Measurements from ENCODE around the gene LRRC55.
A peak's percentile ranks its signal among the peaks of the same experiment; 100 is the strongest.

The LRRC55 gene

GRCh38 chr11:57190548-57190947, 8.8 kb downstream of the LRRC55 start:
- H3K36me3 ChIP-seq (replicated peaks in 1 of 2; ENCODE audit: control insufficient read depth in 2 of 2, insufficient read depth in 2 of 2, low read length in 2 of 2), result peaks cover 4 to 14% of the 10 kb centered on the region in 2 donors
- no CpG with 5 or more reads among the region's 4 CpGs for WGBS, 2 donors (ENCODE audit: extremely low coverage in 2 of 2, insufficient read length in 2 of 2, insufficient replicate concordance in 1 of 2)

GRCh38 chr11:57191311-57192219, 9.8 kb downstream of the LRRC55 start:
- WGBS, 2 donors (ENCODE audit: extremely low coverage in 2 of 2, insufficient read length in 2 of 2, insufficient replicate concordance in 1 of 2), result no CpG with 5 or more reads among the region's 9 CpGs
- H3K27ac ChIP-seq (replicated peaks; ENCODE audit: low read length), result no peak overlapping the region

More at GRCh38 chr11:57190548-57190947, 8.8 kb downstream of the LRRC55 start:
- no peak overlapping the region for H4K91ac ChIP-seq (ENCODE audit: low read depth, low read length, poor library complexity)
- H3K4me3 ChIP-seq (ENCODE audit: low read length in 2 of 2), result no peak overlapping the region
- H3K9ac ChIP-seq (ENCODE audit: low read depth, low read length, poor library complexity), result no peak overlapping the region
- no peak overlapping the region for H3K14ac ChIP-seq (ENCODE audit: low read length)
- H3K4me2 ChIP-seq (ENCODE audit: insufficient read depth, low read length, poor library complexity, severe bottlenecking), result no peak overlapping the region
- no peak overlapping the region for H2AFZ ChIP-seq (ENCODE audit: low read length)
- no peak overlapping the region for H3K4ac ChIP-seq (ENCODE audit: low read length)
- no peaks in the 10 kb centered on the region for H3K79me1 ChIP-seq (ENCODE audit: low read depth, low read length)
- H2AK5ac ChIP-seq (ENCODE audit: low read depth, low read length), result no peak overlapping the region
- H3K9me3 ChIP-seq (replicated peaks in 1 of 2; ENCODE audit: control insufficient read depth in 2 of 2, insufficient read depth in 1 of 2, low read depth in 1 of 2, low read length in 2 of 2), result peaks cover 0 to 2% of the 10 kb centered on the region in 2 donors
- peaks cover 4 to 6% of the 10 kb centered on the region in 2 donors for H3K4me1 ChIP-seq (ENCODE audit: control insufficient read depth in 2 of 2, insufficient read depth in 1 of 2, low read depth in 1 of 2, low read length in 2 of 2)
- no peak overlapping the region for H2BK12ac ChIP-seq (ENCODE audit: low read length)
- H2BK120ac ChIP-seq (ENCODE audit: low read depth, low read length), result no peak overlapping the region
- H3K27ac ChIP-seq (replicated peaks; ENCODE audit: low read length), result no peak overlapping the region
- no peak overlapping the region for H4K8ac ChIP-seq (ENCODE audit: low read depth, low read length)
- H3K27me3 ChIP-seq (ENCODE audit: control insufficient read depth in 3 of 3, insufficient read depth in 3 of 3, low read depth in 1 of 3, low read length in 3 of 3), result no peaks in the 10 kb centered on the region
- no peak overlapping the region for H3K18ac ChIP-seq (ENCODE audit: low read length)
- no peak for DNase-seq (ENCODE audit: low spot score)
- H3K23ac ChIP-seq (ENCODE audit: low read depth, low read length, poor library complexity), result no peak overlapping the region
- H2BK15ac ChIP-seq (ENCODE audit: low read length), result no peak overlapping the region
- H2BK5ac ChIP-seq (ENCODE audit: low read length), result no peak overlapping the region

GRCh38 chr11:57192316-57192715, 10.6 kb downstream of the LRRC55 start:
- no CpG with 5 or more reads among the region's 1 CpG for WGBS, 2 donors (ENCODE audit: extremely low coverage in 2 of 2, insufficient read length in 2 of 2, insufficient replicate concordance in 1 of 2)

More at GRCh38 chr11:57191311-57192219, 9.8 kb downstream of the LRRC55 start:
- H3K79me1 ChIP-seq (ENCODE audit: low read depth, low read length), result no peaks in the 10 kb centered on the region
- H2BK12ac ChIP-seq (ENCODE audit: low read length), result no peak overlapping the region
- H2BK120ac ChIP-seq (ENCODE audit: low read depth, low read length), result no peak overlapping the region
- no peak overlapping the region for H3K18ac ChIP-seq (ENCODE audit: low read length)
- no peak overlapping the region for H2BK15ac ChIP-seq (ENCODE audit: low read length)
- H3K9ac ChIP-seq (ENCODE audit: low read depth, low read length, poor library complexity), result no peak overlapping the region
- H3K27me3 ChIP-seq (ENCODE audit: control insufficient read depth in 3 of 3, insufficient read depth in 3 of 3, low read depth in 1 of 3, low read length in 3 of 3), result no peaks in the 10 kb centered on the region
- H2BK5ac ChIP-seq (ENCODE audit: low read length), result no peak overlapping the region
- peak overlapping the region; percentile 69 for H2AFZ ChIP-seq (ENCODE audit: low read length)
- no peak overlapping the region for H3K14ac ChIP-seq (ENCODE audit: low read length)
- H3K36me3 ChIP-seq (replicated peaks in 1 of 2; ENCODE audit: control insufficient read depth in 2 of 2, insufficient read depth in 2 of 2, low read length in 2 of 2), result peaks cover 4 to 14% of the 10 kb centered on the region in 2 donors
- no peak overlapping the region for H3K4me2 ChIP-seq (ENCODE audit: insufficient read depth, low read length, poor library complexity, severe bottlenecking)
- H4K8ac ChIP-seq (ENCODE audit: low read depth, low read length), result no peak overlapping the region
- peaks cover 0 to 2% of the 10 kb centered on the region in 2 donors for H3K9me3 ChIP-seq (replicated peaks in 1 of 2; ENCODE audit: control insufficient read depth in 2 of 2, insufficient read depth in 1 of 2, low read depth in 1 of 2, low read length in 2 of 2)
- H3K4me1 ChIP-seq (ENCODE audit: control insufficient read depth in 2 of 2, insufficient read depth in 1 of 2, low read depth in 1 of 2, low read length in 2 of 2), result peaks cover 4 to 6% of the 10 kb centered on the region in 2 donors
- no peak overlapping the region for H3K4ac ChIP-seq (ENCODE audit: low read length)
- no peak for DNase-seq (ENCODE audit: low spot score)
- H3K23ac ChIP-seq (ENCODE audit: low read depth, low read length, poor library complexity), result no peak overlapping the region
- H2AK5ac ChIP-seq (ENCODE audit: low read depth, low read length), result no peak overlapping the region
- H3K4me3 ChIP-seq (ENCODE audit: low read length in 2 of 2), result no peak overlapping the region
- no peak overlapping the region for H4K91ac ChIP-seq (ENCODE audit: low read depth, low read length, poor library complexity)

GRCh38 chr11:57196596-57196995, 14.8 kb downstream of the LRRC55 start:
- WGBS, 2 donors (ENCODE audit: extremely low coverage in 2 of 2, insufficient read length in 2 of 2, insufficient replicate concordance in 1 of 2), result no CpG with 5 or more reads among the region's 6 CpGs
- no peak overlapping the region for H3K23ac ChIP-seq (ENCODE audit: low read depth, low read length, poor library complexity)

More at GRCh38 chr11:57192316-57192715, 10.6 kb downstream of the LRRC55 start:
- Histone ChIP-seq H2BK120ac (ENCODE audit: low read depth, low read length) (no peak overlapping the region), H3K36me3 (replicated peaks in 1 of 2; ENCODE audit: control insufficient read depth in 2 of 2, insufficient read depth in 2 of 2, low read length in 2 of 2) (peaks cover 4 to 12% of the 10 kb centered on the region in 2 donors), H3K4me1 (ENCODE audit: control insufficient read depth in 2 of 2, insufficient read depth in 1 of 2, low read depth in 1 of 2, low read length in 2 of 2) (peaks cover 4 to 6% of the 10 kb centered on the region in 2 donors), H3K9ac (ENCODE audit: low read depth, low read length, poor library complexity) (no peak overlapping the region), H4K8ac (ENCODE audit: low read depth, low read length) (no peak overlapping the region), H2BK12ac (ENCODE audit: low read length) (no peak overlapping the region), H3K27me3 (ENCODE audit: control insufficient read depth in 3 of 3, insufficient read depth in 3 of 3, low read depth in 1 of 3, low read length in 3 of 3) (no peaks in the 10 kb centered on the region), H3K23ac (ENCODE audit: low read depth, low read length, poor library complexity) (no peak overlapping the region), H2AFZ (ENCODE audit: low read length) (no peak overlapping the region), H3K4me3 (ENCODE audit: low read length in 2 of 2) (no peak overlapping the region), H2AK5ac (ENCODE audit: low read depth, low read length) (no peak overlapping the region), H3K4ac (ENCODE audit: low read length) (no peak overlapping the region), H3K14ac (ENCODE audit: low read length) (no peak overlapping the region), H4K91ac (ENCODE audit: low read depth, low read length, poor library complexity) (no peak overlapping the region), H3K4me2 (ENCODE audit: insufficient read depth, low read length, poor library complexity, severe bottlenecking) (no peak overlapping the region), H2BK5ac (ENCODE audit: low read length) (no peak overlapping the region), H3K9me3 (replicated peaks in 1 of 2; ENCODE audit: control insufficient read depth in 2 of 2, insufficient read depth in 1 of 2, low read depth in 1 of 2, low read length in 2 of 2) (peaks cover 0 to 2% of the 10 kb centered on the region in 2 donors), H2BK15ac (ENCODE audit: low read length) (no peak overlapping the region), H3K79me1 (ENCODE audit: low read depth, low read length) (no peaks in the 10 kb centered on the region), H3K18ac (ENCODE audit: low read length) (no peak overlapping the region), H3K27ac (replicated peaks; ENCODE audit: low read length) (no peak overlapping the region)
- no peak for DNase-seq (ENCODE audit: low spot score)

More at GRCh38 chr11:57196596-57196995, 14.8 kb downstream of the LRRC55 start:
- Histone ChIP-seq H3K14ac (ENCODE audit: low read length) (no peak overlapping the region), H2AFZ (ENCODE audit: low read length) (no peak overlapping the region), H3K18ac (ENCODE audit: low read length) (no peak overlapping the region), H2BK5ac (ENCODE audit: low read length) (no peak overlapping the region), H3K27me3 (ENCODE audit: control insufficient read depth in 3 of 3, insufficient read depth in 3 of 3, low read depth in 1 of 3, low read length in 3 of 3) (no peaks in the 10 kb centered on the region), H3K4me1 (ENCODE audit: control insufficient read depth in 2 of 2, insufficient read depth in 1 of 2, low read depth in 1 of 2, low read length in 2 of 2) (peaks cover 4 to 10% of the 10 kb centered on the region in 2 donors), H3K4me3 (ENCODE audit: low read length in 2 of 2) (no peak overlapping the region), H4K8ac (ENCODE audit: low read depth, low read length) (no peak overlapping the region), H2AK5ac (ENCODE audit: low read depth, low read length) (no peak overlapping the region), H3K4ac (ENCODE audit: low read length) (no peak overlapping the region), H3K36me3 (replicated peaks in 1 of 2; ENCODE audit: control insufficient read depth in 2 of 2, insufficient read depth in 2 of 2, low read length in 2 of 2) (no peaks in the 10 kb centered on the region), H2BK15ac (ENCODE audit: low read length) (no peak overlapping the region), H2BK12ac (ENCODE audit: low read length) (no peak overlapping the region), H2BK120ac (ENCODE audit: low read depth, low read length) (no peak overlapping the region), H3K27ac (replicated peaks; ENCODE audit: low read length) (no peak overlapping the region), H3K79me1 (ENCODE audit: low read depth, low read length) (no peaks in the 10 kb centered on the region), H3K9ac (ENCODE audit: low read depth, low read length, poor library complexity) (no peak overlapping the region), H3K9me3 (replicated peaks in 1 of 2; ENCODE audit: control insufficient read depth in 2 of 2, insufficient read depth in 1 of 2, low read depth in 1 of 2, low read length in 2 of 2) (peaks cover 0 to 2% of the 10 kb centered on the region in 2 donors), H3K4me2 (ENCODE audit: insufficient read depth, low read length, poor library complexity, severe bottlenecking) (no peak overlapping the region), H4K91ac (ENCODE audit: low read depth, low read length, poor library complexity) (no peak overlapping the region)
- DNase-seq (ENCODE audit: low spot score), result no peak
